DOHH2 (cell line): Measurements from ENCODE around the gene MRPL11.

Experiments
- H3F3A ChIP-seq: fragments of 200-600 bp; sonication (generic), shearing (Covaris generic); 2 replicates; pipeline ENCODE4 v1.6.0; 2016; ENCODE audit warnings: antibody characterized with exemption, mild to moderate bottlenecking; ENCODE audit not compliant: control insufficient read depth, insufficient read depth
- H3K27ac ChIP-seq: fragments of 200-600 bp; sonication (generic); 2 replicates; pipeline ENCODE4 v1.5.1; 2014; ENCODE audit warnings: low read depth, mild to moderate bottlenecking, low read length, moderate library complexity
- H3K27me3 ChIP-seq: fragments of 200-600 bp; sonication (generic); 2 replicates; pipeline ENCODE4 v1.6.1; 2014; ENCODE audit warnings: mild to moderate bottlenecking, low read length, mixed read lengths; ENCODE audit not compliant: control insufficient read depth
- H3K36me3 ChIP-seq: fragments of 200-600 bp; sonication (generic); 2 replicates; pipeline ENCODE4 v1.6.1; 2014; ENCODE audit warnings: mild to moderate bottlenecking, low read length, moderate library complexity, mixed read lengths; ENCODE audit not compliant: control insufficient read depth
- H3K4me1 ChIP-seq: fragments of 200-600 bp; sonication (generic); 2 replicates; pipeline ENCODE4 v1.6.1; 2014; ENCODE audit warnings: mild to moderate bottlenecking, low read length, mixed read lengths; ENCODE audit not compliant: control insufficient read depth
- H3K4me2 ChIP-seq: fragments of 200-600 bp; sonication (generic); 2 replicates; pipeline ENCODE4 v1.6.0; 2014; ENCODE audit warnings: mild to moderate bottlenecking, low read length, moderate library complexity
- H3K4me3 ChIP-seq: fragments of 200-600 bp; sonication (generic); 2 replicates; pipeline ENCODE4 v1.5.1; 2014; ENCODE audit warnings: mild to moderate bottlenecking, low read length, mixed read lengths
- H3K79me2 ChIP-seq: fragments of 200-600 bp; sonication (generic); 2 replicates; pipeline ENCODE4 v1.6.1; 2014; ENCODE audit warnings: mild to moderate bottlenecking, low read length, mixed read lengths; ENCODE audit not compliant: control insufficient read depth
- H3K9me2 ChIP-seq: fragments of 200-600 bp; sonication (generic); replicated peaks from 2 replicates; pipeline ENCODE4 v1.6.1; 2014; ENCODE audit warnings: mild to moderate bottlenecking, low read length, mixed read lengths; ENCODE audit not compliant: control insufficient read depth
- H3K9me3 ChIP-seq: fragments of 200-600 bp; sonication (generic); 2 replicates; pipeline ENCODE4 v1.6.1; 2014; ENCODE audit warnings: antibody characterized with exemption, low read length, mixed read lengths; ENCODE audit not compliant: control insufficient read depth, insufficient read depth
- H4K20me1 ChIP-seq: fragments of 200-600 bp; sonication (generic); 2 replicates; pipeline ENCODE4 v1.6.0; 2014; ENCODE audit warnings: low read depth, mild to moderate bottlenecking, antibody characterized with exemption, low read length, moderate library complexity; ENCODE audit not compliant: control insufficient read depth, insufficient read depth
- EZH2phosphoT487 ChIP-seq: fragments of 200-600 bp; sonication (generic); IDR thresholded peaks from 2 replicates; pipeline ENCODE4 v1.6.1; 2017; ENCODE audit warnings: borderline replicate concordance, mild to moderate bottlenecking, antibody characterized with exemption, low read length, moderate library complexity, mixed read lengths
- TF ChIP-seq, protein P1 (sequence below): fragments of 200-600 bp; sonication (generic); IDR thresholded peaks from one replicate; pipeline ENCODE4 v1.5.1; 2014; ENCODE audit warnings: antibody characterized with exemption, mild to moderate bottlenecking, low read depth, low read length; ENCODE audit not compliant: poor library complexity, severe bottlenecking

MRPL11 gene

DNA sequence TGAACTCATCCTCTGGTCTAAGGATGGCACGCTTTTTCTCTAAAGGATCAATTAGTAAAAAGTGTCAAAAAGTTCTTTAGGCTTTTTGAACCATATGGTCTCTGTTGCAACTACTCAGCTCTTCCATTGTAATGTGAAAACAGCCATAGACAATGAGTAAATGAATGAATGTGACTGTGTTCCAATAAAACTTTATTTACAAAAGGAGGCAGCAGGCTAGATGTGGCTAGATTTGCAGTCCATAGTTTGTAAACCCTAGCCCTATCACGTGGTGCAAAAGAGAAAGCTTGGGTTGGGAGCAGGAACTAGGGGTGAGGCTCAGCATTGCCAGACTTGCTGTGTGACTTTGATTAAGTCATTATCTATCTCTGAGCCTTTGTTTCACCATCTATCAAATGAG lies 23.2 kb downstream of the MRPL11 start:
- Histone ChIP-seq H3K79me2 (no peaks in the 10 kb centered on the region), H3K4me3 (no peak overlapping the region), H3K27me3 (peaks cover 55% of the 10 kb centered on the region), H4K20me1 (no peaks in the 10 kb centered on the region), H3K4me2 (no peak overlapping the region), H3K9me3 (no peaks in the 10 kb centered on the region), H3K27ac (no peak overlapping the region), H3K4me1 (no peaks in the 10 kb centered on the region), H3K36me3 (no peaks in the 10 kb centered on the region), H3F3A (no peaks in the 10 kb centered on the region), H3K9me2 (no peaks in the 10 kb centered on the region)
- TF ChIP-seq, protein P1, sequence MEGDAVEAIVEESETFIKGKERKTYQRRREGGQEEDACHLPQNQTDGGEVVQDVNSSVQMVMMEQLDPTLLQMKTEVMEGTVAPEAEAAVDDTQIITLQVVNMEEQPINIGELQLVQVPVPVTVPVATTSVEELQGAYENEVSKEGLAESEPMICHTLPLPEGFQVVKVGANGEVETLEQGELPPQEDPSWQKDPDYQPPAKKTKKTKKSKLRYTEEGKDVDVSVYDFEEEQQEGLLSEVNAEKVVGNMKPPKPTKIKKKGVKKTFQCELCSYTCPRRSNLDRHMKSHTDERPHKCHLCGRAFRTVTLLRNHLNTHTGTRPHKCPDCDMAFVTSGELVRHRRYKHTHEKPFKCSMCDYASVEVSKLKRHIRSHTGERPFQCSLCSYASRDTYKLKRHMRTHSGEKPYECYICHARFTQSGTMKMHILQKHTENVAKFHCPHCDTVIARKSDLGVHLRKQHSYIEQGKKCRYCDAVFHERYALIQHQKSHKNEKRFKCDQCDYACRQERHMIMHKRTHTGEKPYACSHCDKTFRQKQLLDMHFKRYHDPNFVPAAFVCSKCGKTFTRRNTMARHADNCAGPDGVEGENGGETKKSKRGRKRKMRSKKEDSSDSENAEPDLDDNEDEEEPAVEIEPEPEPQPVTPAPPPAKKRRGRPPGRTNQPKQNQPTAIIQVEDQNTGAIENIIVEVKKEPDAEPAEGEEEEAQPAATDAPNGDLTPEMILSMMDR: no peak
- TF ChIP-seq EZH2phosphoT487: no peak

- TF ChIP-seq, protein P1: no peak
- TF ChIP-seq EZH2phosphoT487: no peak
- H3K4me3 ChIP-seq: no peak overlapping the region
- H3F3A ChIP-seq: no peaks in the 10 kb centered on the region
- no peak overlapping the region for H3K4me2 ChIP-seq
- no peaks in the 10 kb centered on the region for H3K79me2 ChIP-seq
- no peaks in the 10 kb centered on the region for H3K36me3 ChIP-seq
- H3K9me3 ChIP-seq: no peaks in the 10 kb centered on the region
- H3K9me2 ChIP-seq: no peaks in the 10 kb centered on the region
- H4K20me1 ChIP-seq: peaks cover 3% of the 10 kb centered on the region; the same call in 1 of the 2 replicates
- H3K27ac ChIP-seq: no peak overlapping the region
- peaks cover 65% of the 10 kb centered on the region for H3K27me3 ChIP-seq
- no peaks in the 10 kb centered on the region for H3K4me1 ChIP-seq
Observed at GRCh38 chr11:66414120-66414934, 24.3 kb downstream of the MRPL11 start.

- Histone ChIP-seq H3K27ac (no peak overlapping the region), H3K9me3 (no peaks in the 10 kb centered on the region), H3K4me2 (no peak overlapping the region), H4K20me1 (peaks cover 3% of the 10 kb centered on the region; the same call in 1 of the 2 replicates), H3K27me3 (peaks cover 64% of the 10 kb centered on the region), H3K9me2 (no peaks in the 10 kb centered on the region), H3K4me3 (no peak overlapping the region), H3F3A (no peaks in the 10 kb centered on the region), H3K36me3 (no peaks in the 10 kb centered on the region), H3K4me1 (peaks cover 6% of the 10 kb centered on the region), H3K79me2 (no peaks in the 10 kb centered on the region)
- no peak for TF ChIP-seq EZH2phosphoT487
- TF ChIP-seq, protein P1: no peak
Observed at GRCh38 chr11:66413167-66413566, 25.5 kb downstream of the MRPL11 start.
